OCI-LY7 (cell line): ENCODE results near the gene OR6B1.

Experiments used
- EZH2phosphoT487 ChIP-seq: fragments of 200-600 bp; sonication (generic); IDR thresholded peaks from 2 replicates; pipeline ENCODE4 v1.6.1; 2018; ENCODE audit warnings: low read depth, borderline replicate concordance, mild to moderate bottlenecking, mixed run types, antibody characterized with exemption, low read length, moderate library complexity, mixed read lengths
- TF ChIP-seq, protein P1 (sequence below): fragments of 200-600 bp; sonication (generic); conservative IDR thresholded peaks from 2 replicates; pipeline ENCODE4 v1.5.1; 2014; ENCODE audit warnings: mild to moderate bottlenecking, antibody characterized with exemption, low read length, moderate library complexity, mixed read lengths

DNA sequence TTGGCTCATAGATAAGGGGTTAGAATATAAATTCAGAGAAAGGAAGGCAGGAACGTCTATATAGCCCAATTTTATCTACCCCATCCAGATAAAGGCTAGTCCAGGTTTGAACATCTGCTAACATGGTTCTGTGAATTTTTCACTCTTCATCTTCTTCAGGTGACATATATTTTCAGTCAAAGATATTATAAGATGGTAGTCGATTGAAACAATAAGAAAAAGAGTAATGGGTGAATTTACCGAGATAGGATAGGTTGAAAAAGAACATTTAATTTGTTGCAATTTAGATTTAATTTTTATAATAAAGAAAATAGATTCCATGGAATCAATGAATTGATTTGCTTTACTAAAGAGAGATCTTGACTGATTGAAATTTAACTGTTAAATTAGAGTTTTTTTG, 45.6 kb upstream of the OR6B1 start, which contains the start of gene OR2F1:
- TF ChIP-seq, protein P1, sequence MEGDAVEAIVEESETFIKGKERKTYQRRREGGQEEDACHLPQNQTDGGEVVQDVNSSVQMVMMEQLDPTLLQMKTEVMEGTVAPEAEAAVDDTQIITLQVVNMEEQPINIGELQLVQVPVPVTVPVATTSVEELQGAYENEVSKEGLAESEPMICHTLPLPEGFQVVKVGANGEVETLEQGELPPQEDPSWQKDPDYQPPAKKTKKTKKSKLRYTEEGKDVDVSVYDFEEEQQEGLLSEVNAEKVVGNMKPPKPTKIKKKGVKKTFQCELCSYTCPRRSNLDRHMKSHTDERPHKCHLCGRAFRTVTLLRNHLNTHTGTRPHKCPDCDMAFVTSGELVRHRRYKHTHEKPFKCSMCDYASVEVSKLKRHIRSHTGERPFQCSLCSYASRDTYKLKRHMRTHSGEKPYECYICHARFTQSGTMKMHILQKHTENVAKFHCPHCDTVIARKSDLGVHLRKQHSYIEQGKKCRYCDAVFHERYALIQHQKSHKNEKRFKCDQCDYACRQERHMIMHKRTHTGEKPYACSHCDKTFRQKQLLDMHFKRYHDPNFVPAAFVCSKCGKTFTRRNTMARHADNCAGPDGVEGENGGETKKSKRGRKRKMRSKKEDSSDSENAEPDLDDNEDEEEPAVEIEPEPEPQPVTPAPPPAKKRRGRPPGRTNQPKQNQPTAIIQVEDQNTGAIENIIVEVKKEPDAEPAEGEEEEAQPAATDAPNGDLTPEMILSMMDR, result no peak
- TF ChIP-seq EZH2phosphoT487, result no peak
